HG03575 (cell line): ENCODE results near the gene ANKS1A.

Experiments
- ATAC-seq: cut with Tn5 transposase; IDR thresholded peaks from one replicate; pipeline ENCODE4 v1.9.1; 2021; ENCODE audit not compliant: unreplicated experiment, insufficient number of reproducible peaks, low FRiP score; ENCODE audit errors: extremely low read depth

The ANKS1A gene

GRCh38 chr6:35072698-35073055, 183.6 kb downstream of the ANKS1A start:
- no peak for ATAC-seq

DNA sequence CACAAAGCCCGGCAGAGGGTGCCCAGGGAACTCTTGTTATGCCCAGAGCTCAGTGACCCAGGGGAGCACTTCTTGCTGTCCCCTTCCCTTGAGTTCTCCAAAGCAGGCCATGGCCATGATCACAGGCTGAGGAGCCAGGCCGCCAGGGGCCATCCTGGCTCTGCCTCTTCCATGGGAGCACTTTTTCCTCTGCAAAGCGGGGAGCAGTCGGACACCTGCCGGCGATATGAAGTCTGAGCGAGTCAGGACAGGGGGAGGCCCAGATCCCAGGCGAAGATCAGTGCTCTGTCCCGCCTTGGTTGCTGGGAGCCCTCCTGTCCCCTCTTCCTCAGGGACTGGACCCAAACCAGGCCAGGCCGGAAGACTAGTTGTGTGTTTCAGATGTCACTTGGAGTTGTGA, 184.2 kb downstream of the ANKS1A start:
- no peak for ATAC-seq

GRCh38 chr6:35073766-35074471, 184.9 kb downstream of the ANKS1A start:
- no peak for ATAC-seq

GRCh38 chr6:35076997-35077712, 188.1 kb downstream of the ANKS1A start:
- ATAC-seq, result no peak

- no peak for ATAC-seq
These were observed 188.7 kb downstream of the ANKS1A start for GRCh38 chr6:35077713-35078105.

GRCh38 chr6:35078226-35078850, 189.3 kb downstream of the ANKS1A start:
- no peak for ATAC-seq

DNA sequence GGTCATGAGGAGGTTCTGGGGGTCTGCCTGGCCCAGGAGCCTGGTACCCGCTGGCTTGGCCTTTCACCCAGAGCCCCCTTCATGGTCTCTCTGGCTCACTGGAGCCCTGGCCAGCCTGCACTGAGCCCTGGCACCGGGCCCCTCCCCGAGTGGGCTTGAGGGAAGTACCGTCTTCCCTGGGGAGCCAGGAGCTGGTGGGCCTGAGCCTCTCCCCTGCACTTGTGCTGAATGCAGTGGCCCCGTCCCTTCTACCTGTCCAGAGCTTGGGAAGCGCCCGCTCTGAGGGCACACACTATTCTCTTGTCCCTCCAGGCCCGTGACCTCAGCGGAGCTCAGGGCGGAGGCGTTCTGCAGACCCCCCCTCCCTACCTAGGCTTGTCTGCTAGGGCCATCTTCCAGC, 189.8 kb downstream of the ANKS1A start:
- no peak for ATAC-seq

GRCh38 chr6:35079311-35080000, 190.4 kb downstream of the ANKS1A start:
- ATAC-seq, result no peak

DNA sequence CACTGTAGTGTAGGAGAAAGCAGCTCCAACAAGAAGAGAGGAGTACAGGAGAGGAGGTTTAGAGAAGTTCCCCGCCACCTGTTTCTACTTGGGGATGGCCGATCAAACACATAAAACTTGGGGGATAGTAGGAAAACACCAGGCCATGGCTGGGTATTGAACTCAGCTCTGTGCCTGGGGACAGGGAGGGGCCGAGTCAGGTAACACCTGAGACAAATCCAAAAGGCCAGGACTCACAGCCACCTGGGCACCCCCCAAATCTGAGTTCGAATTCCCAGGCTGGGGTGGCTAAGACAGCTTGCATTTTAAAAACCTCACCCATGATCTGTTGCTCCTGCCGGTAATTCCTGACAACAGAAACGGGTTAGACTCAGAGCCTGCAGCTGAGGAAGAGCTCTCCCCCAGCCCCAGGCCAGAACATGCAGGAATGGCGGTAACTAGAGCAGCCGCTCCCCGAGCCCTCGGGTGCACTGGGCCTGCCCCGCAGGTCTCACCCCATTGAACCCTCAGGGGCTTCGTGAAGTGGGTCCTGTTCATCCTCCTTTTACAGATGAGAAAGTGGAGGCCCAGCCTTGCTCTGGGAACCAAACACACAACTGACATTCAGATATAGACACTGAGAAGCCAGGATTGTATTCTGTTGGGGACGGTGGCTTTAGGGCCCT, 191.1 kb downstream of the ANKS1A start:
- ATAC-seq, result no peak

DNA sequence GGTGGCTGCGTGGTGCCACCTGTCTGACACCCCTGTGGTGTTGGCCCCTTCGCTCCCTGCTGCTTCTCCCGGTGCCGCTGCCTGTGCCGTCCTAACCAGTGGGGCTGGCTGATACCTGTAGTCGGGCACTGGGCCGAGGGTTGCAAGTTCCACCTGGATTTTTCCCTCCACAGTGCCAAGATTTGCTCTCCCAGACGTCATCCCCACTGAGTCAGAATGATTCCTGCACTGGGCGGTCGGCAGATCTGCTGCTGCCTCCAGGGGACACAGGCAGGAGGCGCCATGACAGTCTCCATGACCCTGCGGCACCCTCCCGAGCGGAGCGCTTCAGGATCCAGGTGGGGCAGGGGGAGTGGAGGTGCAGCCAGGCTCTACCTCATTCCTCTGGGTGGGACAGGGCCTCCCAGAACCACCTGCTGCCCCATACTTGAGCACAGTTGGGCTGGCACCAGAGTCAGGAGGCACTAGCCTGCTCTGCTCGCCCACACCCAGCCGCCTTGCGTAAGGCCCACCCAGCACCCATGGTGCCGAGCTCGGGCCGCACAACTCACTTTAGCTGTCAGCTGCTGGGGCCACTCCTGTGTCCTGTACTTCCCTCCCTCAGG, 191.9 kb downstream of the ANKS1A start:
- ATAC-seq, result no peak

DNA sequence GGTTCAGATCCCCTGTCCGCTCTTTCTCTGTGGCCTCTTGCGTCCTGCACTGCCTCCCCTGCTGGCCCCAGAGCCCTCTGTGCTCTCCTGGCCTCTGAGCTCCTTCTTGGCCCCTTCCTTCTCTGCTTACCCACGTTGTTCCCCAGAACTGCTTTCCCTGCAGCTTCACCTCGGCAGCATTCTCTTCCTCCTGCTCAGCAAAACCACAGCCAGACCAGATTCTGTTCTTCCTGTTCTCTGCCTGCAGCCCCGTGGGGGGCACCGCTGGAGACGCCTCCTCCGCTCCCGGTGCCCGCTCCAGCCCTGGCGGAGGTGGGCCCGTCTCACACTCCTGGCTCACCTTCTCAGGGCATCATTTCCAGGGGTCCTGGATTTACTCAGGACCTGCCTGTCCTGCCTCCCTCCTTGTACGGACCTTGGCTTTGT, 192.4 kb downstream of the ANKS1A start:
- no peak for ATAC-seq

GRCh38 chr6:35082046-35082732, 193.1 kb downstream of the ANKS1A start:
- ATAC-seq, result no peak

GRCh38 chr6:35082733-35083403, 193.8 kb downstream of the ANKS1A start:
- ATAC-seq, result no peak

DNA sequence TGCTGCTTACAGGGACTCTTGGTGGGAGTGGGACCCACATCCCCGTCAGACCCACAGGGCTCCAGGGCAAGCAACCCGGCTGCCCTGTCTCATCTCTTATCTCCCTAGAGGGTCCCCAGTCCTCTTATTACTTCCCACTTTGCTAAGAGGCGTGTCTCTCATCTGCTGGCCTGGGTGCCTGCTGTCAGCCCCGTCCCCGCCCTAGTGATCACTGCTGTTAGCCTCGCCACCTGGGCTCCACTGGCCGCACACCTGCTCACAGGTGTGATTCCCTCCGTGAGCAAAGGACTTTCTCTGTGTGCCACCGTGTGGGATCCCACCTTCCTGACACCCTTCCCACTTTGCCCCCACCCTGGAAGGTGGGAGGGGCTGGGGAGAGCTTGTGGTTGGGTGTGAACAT, 194.5 kb downstream of the ANKS1A start:
- no peak for ATAC-seq

DNA sequence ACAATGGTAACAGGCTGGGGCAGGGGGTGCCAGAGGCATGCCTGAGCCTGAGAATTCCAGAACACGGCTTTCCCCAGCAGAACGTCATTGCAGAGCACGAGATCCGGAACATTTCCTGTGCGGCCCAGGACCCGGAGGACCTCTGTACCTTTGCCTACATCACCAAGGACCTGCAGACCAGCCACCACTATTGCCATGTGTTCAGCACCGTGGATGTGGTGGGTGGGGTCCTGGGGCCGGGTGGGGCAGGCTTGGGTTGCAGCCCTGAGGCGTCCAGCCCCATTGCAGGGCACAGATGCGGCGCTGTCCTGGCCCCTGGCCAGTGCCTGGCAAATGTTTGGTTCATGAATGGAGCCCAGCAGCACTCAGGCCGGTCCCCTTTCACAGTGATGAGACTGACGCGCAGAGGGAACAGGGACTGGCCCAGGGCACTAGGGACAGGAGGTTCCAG, 195.0 kb downstream of the ANKS1A start:
- no peak for ATAC-seq

- no peak for ATAC-seq
These were observed 195.6 kb downstream of the ANKS1A start for GRCh38 chr6:35084511-35085203.
